Adrenal gland (tissue), 5 donors: ENCODE data around the gene EHD4.

Source experiments
- CTCF ChIP-seq, 6 experiments: fragments of 450-650 bp in 4 of 6; fragments of 200-600 bp in 2 of 6; sonication (generic) in 1 of 6; IDR thresholded peaks; 1 replicate in 5 of 6; 2 replicates in 1 of 6; pipeline versions ENCODE4 v1.5.1 to v1.8.0; 2016 to 2021; ENCODE audit warnings: antibody characterized with exemption in 6 of 6, mild to moderate bottlenecking in 2 of 6, moderate library complexity in 1 of 6
- POLR2A ChIP-seq, 2 donors: fragments of 450-650 bp; IDR thresholded peaks; one replicate each; pipeline ENCODE4 v1.6.1; 2017; ENCODE audit warnings: antibody characterized with exemption in 2 of 2, mild to moderate bottlenecking in 2 of 2, moderate library complexity in 1 of 2
- donor health status: DM: no; HTN: no; CAD: no.

GRCh38 chr15:41854443-41854842 lies 117.9 kb downstream of the EHD4 start:
- TF ChIP-seq CTCF (IDR thresholded peaks at IDR 0.05) (no peak), POLR2A (IDR thresholded peaks at IDR 0.05) (no peak)
